NCI-H345 treated with DMSO at 0.1 percent for 48 hours (cell line): ENCODE results near the gene KRT8.
A peak's percentile ranks its signal among the peaks of the same experiment; 100 is the strongest.

ENCODE experiments used
- DNase-seq: peaks from one replicate; lab custom pipeline; 2025; ENCODE audit not compliant: unreplicated experiment; lab: John Stamatoyannopoulos, UW

Gene KRT8

DNA sequence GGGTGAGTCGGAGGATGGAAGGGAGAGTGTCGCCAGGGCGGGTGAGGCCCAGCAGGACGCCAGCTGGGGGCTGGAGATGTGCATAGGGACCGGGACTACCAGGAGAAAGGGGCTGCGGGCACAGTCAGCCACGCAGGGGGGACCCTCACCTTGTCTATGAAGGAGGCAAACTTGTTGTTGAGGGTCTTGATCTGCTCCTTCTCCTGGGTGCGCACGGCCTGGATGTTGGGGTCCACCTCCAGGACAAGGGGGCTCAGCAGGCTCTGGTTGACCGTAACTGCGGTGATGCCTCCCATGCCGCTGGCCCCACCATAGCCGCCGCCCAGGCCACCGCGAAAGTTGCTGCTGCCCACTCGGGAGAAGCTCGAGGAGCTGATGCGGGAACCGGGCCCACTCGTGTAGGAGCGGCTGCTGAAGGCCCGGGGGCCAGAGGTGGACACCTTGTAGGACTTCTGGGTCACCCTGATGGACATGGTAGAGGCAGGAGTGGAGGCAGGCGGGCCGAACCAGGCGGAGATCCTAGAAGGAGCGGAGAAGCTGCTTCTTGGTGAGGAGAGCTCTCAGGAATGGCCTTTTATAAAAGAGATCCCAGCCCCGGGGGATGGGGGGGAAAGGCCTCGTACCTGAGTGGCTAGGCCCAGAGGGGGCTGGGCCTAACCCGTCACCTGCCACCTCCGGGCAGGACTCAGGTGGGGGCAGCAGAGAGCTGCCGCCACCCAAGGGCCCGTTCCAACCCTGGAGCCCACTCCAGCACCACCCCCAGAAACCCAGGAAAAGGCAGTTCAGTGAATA, at the start of gene KRT8:
KRT8 (minus strand) TSS at position 568 of the 792 bp plus-strand sequence; CDS start at position 473, 95 bp downstream.
- peak; percentile 92 for DNase-seq

DNA sequence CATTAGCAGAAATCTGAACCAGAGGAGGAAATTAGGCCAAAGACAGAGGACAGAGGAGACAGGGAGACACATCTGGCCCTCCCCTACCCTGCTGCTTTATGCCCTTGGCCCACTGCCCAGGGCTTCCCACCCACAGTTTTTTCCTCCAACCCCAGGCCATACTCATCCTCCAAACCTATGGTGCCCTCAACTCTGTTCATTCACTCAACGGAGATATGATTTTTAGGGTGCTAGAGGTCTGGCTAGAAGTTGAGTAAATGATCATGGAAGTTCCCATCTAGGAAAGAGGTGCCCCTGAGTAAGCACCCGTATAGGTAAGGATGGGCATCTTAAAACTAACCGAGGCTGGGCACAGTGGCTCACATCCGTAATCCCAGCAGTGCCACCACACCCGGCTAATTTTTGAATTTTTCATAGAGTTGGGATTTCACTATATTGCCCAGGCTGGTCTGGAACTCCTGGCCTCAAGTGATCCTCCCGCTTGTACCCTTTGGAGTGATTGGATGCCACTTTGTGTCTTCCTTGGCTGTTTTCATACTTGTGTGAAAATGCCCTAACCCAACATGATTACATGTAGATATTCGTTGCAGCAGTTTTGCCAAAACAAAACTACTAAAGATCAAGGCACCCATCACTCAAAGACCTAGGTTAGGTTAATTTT, 48.4 kb upstream of the KRT8 start:
- DNase-seq = no peak

GRCh38 chr12:52952076-52952801, 47.4 kb upstream of the KRT8 start:
- DNase-seq = no peak

DNA sequence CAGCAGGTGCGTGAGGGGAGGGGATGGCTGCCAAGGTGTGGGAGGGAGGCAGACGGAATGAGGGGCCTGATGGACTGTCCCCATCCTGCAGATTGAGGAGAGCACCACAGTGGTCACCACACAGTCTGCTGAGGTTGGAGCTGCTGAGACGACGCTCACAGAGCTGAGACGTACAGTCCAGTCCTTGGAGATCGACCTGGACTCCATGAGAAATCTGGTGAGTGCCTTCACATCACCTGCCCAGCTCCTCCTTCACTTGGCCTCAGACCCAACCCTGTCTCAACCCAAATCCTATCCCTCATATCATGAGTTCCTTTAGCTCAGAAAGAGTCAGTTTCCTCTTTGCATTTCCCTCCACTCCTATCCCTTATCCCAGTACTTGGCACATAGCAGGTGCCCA, 46.8 kb upstream of the KRT8 start:
- no peak for DNase-seq

- DNase-seq = no peak
Measured at GRCh38 chr12:52951126-52951525, 46.2 kb upstream of the KRT8 start.

DNA sequence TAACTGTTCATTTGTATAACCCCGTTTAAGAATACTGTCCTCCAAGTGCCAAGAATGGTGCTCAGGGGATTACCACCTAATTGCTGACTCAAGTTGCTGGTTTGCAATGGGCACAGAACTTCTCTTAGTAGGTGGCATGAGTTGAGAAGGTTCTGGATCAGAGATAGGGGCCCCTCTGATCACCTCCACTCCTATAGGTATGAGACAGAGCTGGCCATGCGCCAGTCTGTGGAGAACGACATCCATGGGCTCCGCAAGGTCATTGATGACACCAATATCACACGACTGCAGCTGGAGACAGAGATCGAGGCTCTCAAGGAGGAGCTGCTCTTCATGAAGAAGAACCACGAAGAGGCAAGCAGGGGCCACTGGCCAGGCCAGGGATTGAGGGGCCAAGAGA, 45.7 kb upstream of the KRT8 start:
- DNase-seq = no peak

DNA sequence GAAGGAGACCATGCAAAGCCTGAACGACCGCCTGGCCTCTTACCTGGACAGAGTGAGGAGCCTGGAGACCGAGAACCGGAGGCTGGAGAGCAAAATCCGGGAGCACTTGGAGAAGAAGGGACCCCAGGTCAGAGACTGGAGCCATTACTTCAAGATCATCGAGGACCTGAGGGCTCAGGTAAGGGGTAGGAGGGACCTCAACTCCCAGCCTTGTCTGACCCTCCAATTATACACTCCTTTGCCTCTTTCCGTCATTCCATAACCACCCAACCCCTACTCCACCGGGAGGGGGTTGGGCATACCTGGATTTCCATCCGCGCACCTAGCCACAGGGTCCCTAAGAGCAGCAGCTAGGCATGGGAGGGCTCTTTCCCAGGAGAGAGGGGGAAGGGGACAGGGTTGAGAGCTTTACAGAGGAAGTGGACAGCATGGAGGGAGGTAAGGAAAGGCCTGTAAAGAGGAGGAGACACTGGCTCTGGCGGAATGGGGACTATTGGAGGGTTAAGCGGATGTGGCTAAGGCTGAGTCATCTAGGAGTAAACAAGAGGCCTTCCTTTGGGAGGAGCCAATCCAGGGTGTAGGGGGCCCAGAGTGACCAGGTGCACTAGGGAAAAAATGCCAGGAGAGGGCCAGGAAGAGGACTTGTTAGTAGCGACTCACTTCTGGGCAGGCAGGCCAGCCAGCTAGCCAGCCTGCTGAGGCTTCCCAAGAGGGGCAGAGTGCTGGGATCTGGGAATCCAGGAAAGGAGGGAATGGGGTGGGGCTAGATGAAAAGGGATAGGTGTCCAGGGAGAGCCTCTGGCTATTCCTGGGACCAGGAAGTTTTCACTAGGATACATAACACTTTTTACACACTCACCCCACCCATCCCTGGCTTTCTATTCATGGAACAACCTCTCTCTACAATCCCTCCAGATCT, 44.8 kb upstream of the KRT8 start:
- peak; percentile 18 for DNase-seq

DNA sequence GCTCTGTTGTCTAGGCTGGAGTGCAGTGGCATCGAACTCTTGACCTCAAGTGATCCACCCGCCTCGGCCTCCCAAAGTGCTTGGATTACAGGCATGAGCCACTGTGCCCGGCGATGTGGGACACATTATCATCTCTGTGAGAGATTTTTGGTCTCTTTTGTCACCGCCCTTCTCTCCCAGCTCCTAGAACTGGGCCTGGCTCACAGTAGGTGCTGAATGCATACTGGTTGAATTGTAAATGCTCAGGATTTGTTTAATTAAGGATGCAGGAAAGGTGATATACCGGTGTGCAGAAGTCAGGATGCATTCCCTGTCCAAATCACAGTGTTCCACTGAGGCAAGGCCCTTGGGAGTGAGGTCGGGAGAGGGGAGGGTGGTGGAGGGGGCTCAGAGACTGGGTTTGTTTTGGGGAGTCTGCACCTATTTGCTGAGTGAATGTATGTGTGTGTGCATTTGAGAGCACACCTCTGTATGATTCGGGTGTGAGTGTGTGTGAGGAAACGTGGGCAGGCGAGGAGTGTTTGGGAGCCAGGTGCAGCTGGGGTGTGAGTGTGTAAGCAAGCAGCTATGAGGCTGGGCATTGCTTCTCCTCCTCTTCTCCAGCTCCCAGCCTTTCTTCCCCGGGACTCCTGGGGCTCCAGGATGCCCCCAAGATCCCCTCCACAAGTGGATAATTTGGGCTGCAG, 43.0 kb upstream of the KRT8 start:
- DNase-seq = no peak

DNA sequence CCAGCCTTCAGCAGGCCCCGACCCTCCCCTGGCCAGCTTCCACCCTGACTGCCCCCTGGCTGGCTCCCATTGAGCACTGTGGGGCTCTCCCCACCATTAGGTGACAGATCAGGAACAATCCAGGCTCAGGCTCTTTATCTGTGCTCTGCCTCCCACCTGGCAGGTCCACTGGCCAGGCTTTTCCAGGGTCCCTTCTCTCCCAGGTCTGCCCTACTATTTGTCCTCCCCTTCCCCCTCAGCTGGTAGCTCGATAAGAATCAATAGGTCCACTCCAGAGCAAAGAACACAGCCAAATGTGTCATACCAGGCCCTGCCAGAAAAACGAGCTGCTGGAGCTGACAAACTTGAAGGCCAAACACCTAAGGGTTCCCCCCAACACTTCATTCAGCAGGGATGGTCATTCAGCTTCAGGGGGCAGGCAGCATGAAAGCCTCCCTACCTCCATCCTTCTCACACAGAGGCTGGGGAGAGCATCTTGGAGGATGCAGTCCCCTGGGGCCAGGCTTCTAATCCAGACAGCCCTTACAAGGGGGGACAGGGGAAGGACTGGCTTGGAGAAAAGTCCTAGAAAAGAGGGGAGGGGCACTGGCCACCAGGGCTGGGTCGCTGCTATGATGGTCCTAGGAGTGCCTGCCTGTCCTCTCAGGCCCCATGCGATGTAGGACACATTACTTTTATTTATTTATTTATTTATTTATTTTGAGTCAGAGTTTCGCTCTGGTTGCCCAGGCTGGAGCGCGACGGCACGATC, 42.1 kb upstream of the KRT8 start:
- DNase-seq = no peak

GRCh38 chr12:52946334-52946733, 41.5 kb upstream of the KRT8 start:
- no peak for DNase-seq

DNA sequence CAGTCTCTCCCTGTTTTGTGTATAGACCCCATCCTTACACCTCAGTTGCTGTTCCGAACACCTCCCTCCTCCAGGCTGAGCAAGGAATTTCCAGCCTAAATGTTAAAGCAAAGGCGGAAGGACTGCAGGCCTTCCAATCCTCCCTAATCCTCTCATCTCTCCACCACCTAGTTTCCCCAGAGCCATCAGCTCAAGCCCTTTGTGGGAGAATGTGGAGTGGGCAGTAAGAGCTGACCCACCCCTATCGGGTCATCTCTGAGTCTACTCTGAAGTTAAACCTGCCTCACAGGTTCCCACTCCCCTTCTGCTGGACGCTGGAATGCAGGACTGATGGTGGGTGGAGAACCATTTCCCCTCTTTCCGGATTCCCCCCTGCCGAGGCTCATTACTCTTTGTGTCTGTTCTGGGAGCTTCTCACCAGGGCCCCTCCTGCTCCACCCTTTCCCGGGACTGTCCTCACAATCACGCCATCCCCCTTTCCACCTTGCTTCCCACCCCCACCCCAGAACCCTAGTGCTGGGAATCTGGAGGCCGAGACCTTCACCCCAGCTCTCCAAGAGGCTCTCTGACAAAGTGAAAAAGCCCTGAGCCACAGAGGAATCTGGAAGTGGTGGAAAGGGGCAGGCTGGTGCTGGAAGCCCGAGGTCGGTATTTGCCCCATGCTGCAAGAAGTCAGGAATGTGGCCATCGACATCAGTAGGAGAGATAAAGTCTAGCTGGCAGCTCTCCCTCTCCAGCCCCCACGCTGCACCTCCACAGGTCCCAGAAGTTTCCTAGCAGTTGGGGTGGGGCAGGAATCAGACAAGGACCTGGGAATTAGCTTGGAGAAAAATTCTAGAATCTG, 40.7 kb upstream of the KRT8 start:
- DNase-seq = no peak

DNA sequence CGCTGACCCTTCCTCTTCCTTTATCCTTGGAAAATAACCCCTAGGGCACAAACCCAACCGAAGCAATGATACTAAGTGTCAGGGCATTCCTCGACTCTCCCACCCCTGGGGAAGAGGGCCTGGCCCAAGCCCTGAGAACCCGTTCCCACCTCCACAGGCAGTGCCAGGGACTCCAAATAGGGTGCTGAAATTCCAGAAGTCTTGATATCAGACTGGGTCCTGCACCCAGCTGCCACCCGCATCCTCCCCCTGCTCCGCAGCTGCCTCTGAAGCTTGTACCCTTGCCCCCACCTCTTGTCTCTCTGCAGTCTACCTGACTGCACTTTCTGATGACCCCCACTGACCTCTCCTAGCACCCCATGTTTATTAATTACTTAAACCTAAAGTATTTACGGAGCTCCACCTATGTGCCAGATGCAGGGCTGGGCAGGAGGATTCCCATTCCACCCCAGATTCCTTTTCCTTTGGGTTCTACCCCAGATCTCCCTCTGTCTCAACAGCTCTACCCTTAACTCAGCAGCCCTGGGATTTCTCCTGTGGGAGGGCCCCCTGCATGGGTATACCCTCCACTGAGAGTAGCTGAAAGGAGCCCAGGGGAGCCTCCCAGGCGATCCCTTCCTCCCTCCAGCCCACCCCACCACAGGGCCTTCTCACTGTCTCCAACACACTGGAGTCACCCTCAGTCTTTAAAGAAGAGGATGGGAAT, 40.0 kb upstream of the KRT8 start:
- no peak for DNase-seq

DNA sequence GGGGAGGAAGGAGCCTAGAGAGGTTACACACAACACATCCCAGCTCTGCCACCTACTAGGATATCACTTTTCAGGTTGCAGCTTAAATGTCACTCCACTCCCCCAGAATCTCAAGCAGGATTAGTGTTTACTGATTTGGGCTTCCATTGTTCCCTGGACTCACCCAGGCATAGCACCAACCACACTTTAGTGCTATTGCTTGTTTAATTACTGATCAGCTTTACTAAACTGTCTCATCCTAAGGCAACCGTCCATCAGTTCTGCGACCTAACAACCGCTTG, 38.0 kb upstream of the KRT8 start:
- peak; percentile 65 for DNase-seq

- no peak for DNase-seq
Measured at GRCh38 chr12:52942066-52942900, 37.4 kb upstream of the KRT8 start.

DNA sequence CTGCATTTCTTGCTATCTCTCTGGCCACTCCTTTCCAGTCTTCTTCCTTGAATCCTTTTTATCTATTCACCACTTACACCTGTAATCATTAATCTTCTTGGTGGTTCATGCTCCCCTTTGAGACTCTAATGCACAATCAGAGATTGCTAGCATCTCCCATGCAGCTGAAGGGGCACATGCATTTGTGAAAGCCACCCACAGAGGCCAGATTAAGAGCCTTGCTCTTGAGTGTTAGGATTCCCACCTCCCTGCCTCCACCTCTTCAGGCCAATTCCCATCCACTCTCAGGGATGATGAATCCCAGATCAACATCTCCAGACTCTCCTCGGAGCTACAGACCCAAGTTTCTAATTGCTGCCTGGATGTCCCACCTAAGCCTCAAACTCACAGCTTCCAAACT, 24.7 kb upstream of the KRT8 start:
- DNase-seq = no peak

GRCh38 chr12:52927964-52928363, 23.1 kb upstream of the KRT8 start:
- DNase-seq = no peak

DNA sequence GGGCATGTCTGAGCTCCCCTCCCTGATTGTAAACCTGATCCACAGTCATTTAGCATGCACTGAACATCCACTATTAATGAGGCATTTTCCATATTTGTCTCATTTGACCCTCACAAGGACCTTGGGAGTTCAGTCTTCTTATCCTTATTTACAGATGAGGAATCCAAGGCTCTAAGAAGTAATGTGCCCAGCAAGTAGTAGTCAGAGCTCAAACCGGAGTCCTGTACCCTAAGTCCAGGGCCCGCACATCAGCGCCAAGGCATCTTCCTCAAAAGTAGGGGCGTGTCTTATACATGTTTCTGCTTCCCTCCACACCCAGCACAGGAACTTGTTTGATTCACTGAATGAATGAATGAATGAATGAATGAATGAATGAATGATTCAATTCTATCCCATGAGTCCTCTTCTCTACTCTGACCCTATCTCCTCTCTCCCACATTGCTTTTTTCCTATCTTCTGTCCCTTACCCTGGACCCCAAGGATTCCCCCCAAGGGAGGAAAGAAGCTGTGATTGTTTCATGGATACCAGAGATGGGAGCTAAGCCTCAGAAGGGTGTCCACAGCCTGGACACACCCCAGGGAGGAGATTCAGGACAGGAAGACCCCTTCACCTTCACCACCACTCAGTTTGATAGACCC, 21.8 kb upstream of the KRT8 start:
- no peak for DNase-seq
